Thymus (tissue), 11 donors: ENCODE measurements around the gene MFAP5. TPM values are rescaled to one million over a fixed set of nuclear protein-coding genes. Genes with fewer than 3 reads are reported as not detected.
A peak's percentile ranks its signal among the peaks of the same experiment; 100 is the strongest.
"Not testable (repeated sequence)": the region's sequence is repeated elsewhere in the genome, so short reads cannot be mapped to it uniquely, and the experiment has no call there.

Experiments
- DNase-seq, 9 donors: peaks; one replicate each; pipeline ENCODE4 v3.0.0-alpha.2; 2013; ENCODE audit warnings: low spot score in 9 of 9, low read depth in 6 of 9, missing footprints in 1 of 9
- H3K27ac ChIP-seq, 2 donors: one replicate each; pipeline ENCODE4 v1.5.1; 2013; ENCODE audit warnings: control low read depth in 1 of 2, low read depth in 1 of 2, low read length in 1 of 2, mild to moderate bottlenecking in 1 of 2, moderate library complexity in 1 of 2
- H3K27me3 ChIP-seq, 2 donors: one replicate each; pipeline ENCODE4 v1.5.1; 2013; ENCODE audit warnings: low read length in 1 of 2; ENCODE audit not compliant: control insufficient read depth in 2 of 2, insufficient read depth in 1 of 2
- H3K36me3 ChIP-seq, 2 donors: one replicate each; pipeline ENCODE4 v1.5.1; 2013; ENCODE audit warnings: low read length in 1 of 2, mild to moderate bottlenecking in 1 of 2, moderate library complexity in 1 of 2; ENCODE audit not compliant: control insufficient read depth in 2 of 2, insufficient read depth in 2 of 2
- H3K4me1 ChIP-seq, 2 donors: one replicate each; pipeline ENCODE4 v1.5.1; 2013; ENCODE audit warnings: low read length in 2 of 2; ENCODE audit not compliant: control insufficient read depth in 2 of 2, insufficient read depth in 2 of 2
- H3K4me3 ChIP-seq, 2 donors: one replicate each; pipeline ENCODE4 v1.5.1; 2013; ENCODE audit warnings: low read length in 2 of 2, control low read depth in 1 of 2, mild to moderate bottlenecking in 1 of 2
- H3K9me3 ChIP-seq, 2 donors: one replicate each; pipeline ENCODE4 v1.5.1; 2013; ENCODE audit warnings: low read length in 1 of 2, mild to moderate bottlenecking in 1 of 2; ENCODE audit not compliant: control insufficient read depth in 2 of 2, insufficient read depth in 1 of 2
- WGBS: extraction: QIAGEN DNeasy Blood & Tissue Kit; methylation state at CpG from one replicate; pipeline ENCODE4 v1.1.7; 2013; 5-methylcytosine and 5-hydroxymethylcytosine counted together
- polyA plus RNA-seq: library from polyadenylated mRNA; stranded (reverse); fragments of 200-250 nt; gene quantifications from one replicate; pipeline ENCODE4 v1.2.3, GENCODE V29; 2013
- total RNA-seq: library from RNA; stranded (reverse); fragments of 120-200 nt; gene quantifications from one replicate; pipeline ENCODE4 v1.2.4, GENCODE V29; 2013
- donor health status: healthy.

MFAP5 gene
- total and polyA plus RNA-seq, 2 donors = 6.7 to 7.5 TPM

GRCh38 chr12:8642775-8643174, 19.9 kb downstream of the MFAP5 start:
- H3K36me3 ChIP-seq = no peaks in the 10 kb centered on the region
- no peak overlapping the region for H3K27ac ChIP-seq
- no peak overlapping the region for H3K4me3 ChIP-seq
- DNase-seq = no peak
- H3K27me3 ChIP-seq = no peaks in the 10 kb centered on the region
- H3K4me1 ChIP-seq = peaks cover 28 to 41% of the 10 kb centered on the region in 2 donors
- H3K9me3 ChIP-seq = no peaks in the 10 kb centered on the region
- 100% methylated on average over 1 of the region's 1 CpG for WGBS

- H3K27me3 ChIP-seq = no peaks in the 10 kb centered on the region
- H3K4me1 ChIP-seq = peaks cover 29 to 47% of the 10 kb centered on the region in 2 donors
- H3K27ac ChIP-seq = no peak overlapping the region
- no peaks in the 10 kb centered on the region for H3K9me3 ChIP-seq
- no peak overlapping the region for H3K4me3 ChIP-seq
- no peak for DNase-seq
- 96% methylated on average over 2 of the region's 2 CpGs for WGBS
- no peaks in the 10 kb centered on the region for H3K36me3 ChIP-seq
Observed at GRCh38 chr12:8639936-8640335, 22.7 kb downstream of the MFAP5 start.

- H3K4me3 ChIP-seq = no peak overlapping the region
- no peaks in the 10 kb centered on the region for H3K27me3 ChIP-seq
- no peak for DNase-seq
- no peaks in the 10 kb centered on the region for H3K36me3 ChIP-seq
- 97% methylated on average over 4 of the region's 4 CpGs for WGBS
- H3K27ac ChIP-seq = no peak overlapping the region
- H3K9me3 ChIP-seq = no peaks in the 10 kb centered on the region
- H3K4me1 ChIP-seq = peaks cover 24 to 37% of the 10 kb centered on the region in 2 donors
Observed at GRCh38 chr12:8638951-8639350, 23.7 kb downstream of the MFAP5 start.

GRCh38 chr12:8637666-8638065, 25.0 kb downstream of the MFAP5 start:
- DNase-seq = no peak
- peak overlapping the region in 1 of 2 donors; percentile 48 for H3K27ac ChIP-seq
- WGBS = 97% methylated on average over 4 of the region's 4 CpGs

GRCh38 chr12:8637244-8637643, 25.4 kb downstream of the MFAP5 start:
- H3K4me1 ChIP-seq = peaks cover 19 to 32% of the 10 kb centered on the region in 2 donors
- no peaks in the 10 kb centered on the region for H3K36me3 ChIP-seq
- H3K9me3 ChIP-seq = no peaks in the 10 kb centered on the region
- peak in 6 of 9 donors; percentile 11 to 72 (median 42) for DNase-seq
- H3K4me3 ChIP-seq = no peak overlapping the region
- 95% methylated on average over 7 of the region's 7 CpGs for WGBS
- no peaks in the 10 kb centered on the region for H3K27me3 ChIP-seq
- peak overlapping the region in 1 of 2 donors; percentile 26 for H3K27ac ChIP-seq

More at GRCh38 chr12:8637666-8638065, 25.0 kb downstream of the MFAP5 start:
- Histone ChIP-seq H3K36me3 (no peaks in the 10 kb centered on the region), H3K27me3 (no peaks in the 10 kb centered on the region), H3K4me3 (no peak overlapping the region), H3K9me3 (no peaks in the 10 kb centered on the region), H3K4me1 (peaks cover 19 to 32% of the 10 kb centered on the region in 2 donors)

- Histone ChIP-seq H3K36me3 (no peaks in the 10 kb centered on the region), H3K27me3 (no peaks in the 10 kb centered on the region), H3K9me3 (no peaks in the 10 kb centered on the region), H3K27ac (no peak overlapping the region), H3K4me1 (peaks cover 19 to 32% of the 10 kb centered on the region in 2 donors), H3K4me3 (no peak overlapping the region)
- 83% methylated on average over 5 of the region's 5 CpGs for WGBS
- DNase-seq = no peak
Observed at GRCh38 chr12:8636581-8636980, 26.0 kb downstream of the MFAP5 start.

GRCh38 chr12:8636007-8636346, 26.6 kb downstream of the MFAP5 start:
- DNase-seq = not testable (repeated sequence)
- WGBS = 90% methylated on average over 8 of the region's 8 CpGs

GRCh38 chr12:8635342-8636006, 27.2 kb downstream of the MFAP5 start:
- H3K4me3 ChIP-seq, DNase-seq, H3K27ac ChIP-seq, H3K9me3 ChIP-seq, H3K27me3 ChIP-seq, H3K36me3 ChIP-seq: not testable (repeated sequence)
- 93% methylated on average over 9 of the region's 9 CpGs for WGBS
- peaks cover 19 to 32% of the 10 kb centered on the region in 2 donors for H3K4me1 ChIP-seq

More at GRCh38 chr12:8636007-8636346, 26.6 kb downstream of the MFAP5 start:
- H3K9me3 ChIP-seq, H3K4me3 ChIP-seq, H3K27me3 ChIP-seq, H3K27ac ChIP-seq, H3K36me3 ChIP-seq: not testable (repeated sequence)
- H3K4me1 ChIP-seq = peaks cover 19 to 32% of the 10 kb centered on the region in 2 donors

- H3K36me3 ChIP-seq = no peaks in the 10 kb centered on the region
- 97% methylated on average over 4 of the region's 4 CpGs for WGBS
- DNase-seq = no peak
- H3K27me3 ChIP-seq = no peaks in the 10 kb centered on the region
- H3K9me3 ChIP-seq = no peaks in the 10 kb centered on the region
- H3K27ac ChIP-seq = no peak overlapping the region
- peaks cover 0 to 2% of the 10 kb centered on the region in 2 donors for H3K4me1 ChIP-seq
- H3K4me3 ChIP-seq = no peak overlapping the region
Observed at GRCh38 chr12:8630131-8630530, 32.5 kb downstream of the MFAP5 start.
